Ishikawa (cell line): ENCODE data around the gene DIP2A.

Experiments used
- EP300 ChIP-seq: IDR thresholded peaks from 2 replicates; pipeline ENCODE4 v1.6.1; 2012; ENCODE audit warnings: borderline replicate concordance
- TF ChIP-seq, protein P1 (sequence below): IDR thresholded peaks from 2 replicates; pipeline ENCODE4 v1.6.1; 2012

GRCh38 chr21:46441961-46442498, 16.7 kb upstream of the DIP2A start:
- no peak for TF ChIP-seq EP300
- TF ChIP-seq, protein P1, sequence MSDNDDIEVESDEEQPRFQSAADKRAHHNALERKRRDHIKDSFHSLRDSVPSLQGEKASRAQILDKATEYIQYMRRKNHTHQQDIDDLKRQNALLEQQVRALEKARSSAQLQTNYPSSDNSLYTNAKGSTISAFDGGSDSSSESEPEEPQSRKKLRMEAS: no peak
